ENCODE data around the gene TMEM129. TPM values are rescaled to one million over a fixed set of nuclear protein-coding genes. Genes with fewer than 3 reads are reported as not detected.
A peak's percentile ranks its signal among the peaks of the same experiment; 100 is the strongest.

Gene TMEM129
- total RNA-seq, 1 experiment from 2014 or later: 111 TPM

GRCh38 chr4:1745165-1745564, 24.0 kb upstream of the TMEM129 start:
- no peak for DNase-seq (ENCODE audit: low spot score)

GRCh38 chr4:1744552-1744951, 23.4 kb upstream of the TMEM129 start:
- no peak for DNase-seq (ENCODE audit: low spot score)

GRCh38 chr4:1743975-1744374, 22.9 kb upstream of the TMEM129 start:
- no peak for DNase-seq (ENCODE audit: low spot score)

- DNase-seq (ENCODE audit: low spot score): no peak
Observed at GRCh38 chr4:1743551-1743950, 22.4 kb upstream of the TMEM129 start.

- no peak for DNase-seq (ENCODE audit: low spot score)
Observed at GRCh38 chr4:1741208-1741607, 20.1 kb upstream of the TMEM129 start.

GRCh38 chr4:1740021-1740545, 19.0 kb upstream of the TMEM129 start:
- no peak for DNase-seq (ENCODE audit: low spot score)

- no peak for DNase-seq (ENCODE audit: low spot score)
Observed at GRCh38 chr4:1739358-1739757, 18.2 kb upstream of the TMEM129 start.

GRCh38 chr4:1738410-1738809, 17.3 kb upstream of the TMEM129 start:
- DNase-seq (ENCODE audit: low spot score): no peak

GRCh38 chr4:1737666-1738065, 16.5 kb upstream of the TMEM129 start:
- no peak for DNase-seq (ENCODE audit: low spot score)

- no peak for DNase-seq (ENCODE audit: low spot score)
Observed at GRCh38 chr4:1736812-1737211, 15.7 kb upstream of the TMEM129 start.

GRCh38 chr4:1735215-1735614, 14.1 kb upstream of the TMEM129 start:
- DNase-seq (ENCODE audit: low spot score): no peak

- DNase-seq (ENCODE audit: low spot score): no peak
Observed at GRCh38 chr4:1732911-1733310, 11.8 kb upstream of the TMEM129 start.

- no peak for DNase-seq (ENCODE audit: low spot score)
Observed at GRCh38 chr4:1731180-1731579, 10.1 kb upstream of the TMEM129 start.

GRCh38 chr4:1730532-1731135, 9.5 kb upstream of the TMEM129 start:
- DNase-seq (ENCODE audit: low spot score): no peak

- DNase-seq (ENCODE audit: low spot score): no peak
Observed at GRCh38 chr4:1728061-1728980, 7.2 kb upstream of the TMEM129 start.

GRCh38 chr4:1727117-1728031, 6.3 kb upstream of the TMEM129 start:
- DNase-seq (ENCODE audit: low spot score): peak; percentile 92

GRCh38 chr4:1726146-1726934, 5.2 kb upstream of the TMEM129 start:
- DNase-seq (ENCODE audit: low spot score): peak; percentile 96

GRCh38 chr4:1725521-1725920, 4.4 kb upstream of the TMEM129 start:
- no peak for DNase-seq (ENCODE audit: low spot score)

- no peak for DNase-seq (ENCODE audit: low spot score)
Observed at GRCh38 chr4:1723131-1723801, 2.1 kb upstream of the TMEM129 start.

GRCh38 chr4:1722551-1723118, 1.5 kb upstream of the TMEM129 start:
- peak; percentile 47 for DNase-seq (ENCODE audit: low spot score)
